MM.1S (cell line): ENCODE measurements around the gene MCEMP1.

Experiments
- DNase-seq: peaks from one replicate; pipeline ENCODE4 v3.0.0-alpha.2; 2015
- H2AFZ ChIP-seq: fragments of 300-600 bp; sonication (generic); 2 replicates; pipeline ENCODE4 v1.6.0; 2016; ENCODE audit warnings: antibody characterized with exemption, low read length
- H3F3A ChIP-seq: fragments of 300-600 bp; sonication (generic); 2 replicates; pipeline ENCODE4 v1.6.1; 2016; ENCODE audit warnings: mild to moderate bottlenecking, antibody characterized with exemption, low read length, moderate library complexity, mixed read lengths; ENCODE audit not compliant: insufficient read depth
- H3K27ac ChIP-seq: fragments of 300-600 bp; sonication (generic); 2 replicates; pipeline ENCODE4 v1.5.1; 2016; ENCODE audit warnings: mild to moderate bottlenecking, low read length
- H3K27me3 ChIP-seq: fragments of 300-600 bp; sonication (generic); replicated peaks from 2 replicates; pipeline ENCODE4 v1.6.0; 2016; ENCODE audit warnings: low read length; ENCODE audit not compliant: insufficient read depth
- H3K36me3 ChIP-seq: fragments of 300-600 bp; sonication (generic); replicated peaks from 2 replicates; pipeline ENCODE4 v1.6.1; 2016; ENCODE audit warnings: mild to moderate bottlenecking, low read length, mixed read lengths; ENCODE audit not compliant: insufficient read depth
- H3K4me1 ChIP-seq: fragments of 300-600 bp; sonication (generic); 2 replicates; pipeline ENCODE4 v1.6.1; 2016; ENCODE audit warnings: low read length, mixed read lengths
- H3K4me2 ChIP-seq: fragments of 300-600 bp; sonication (generic); 2 replicates; pipeline ENCODE4 v1.6.0; 2016; ENCODE audit warnings: low read depth, low read length
- H3K4me3 ChIP-seq: fragments of 300-600 bp; sonication (generic); 2 replicates; pipeline ENCODE4 v1.5.1; 2016; ENCODE audit warnings: low read length, mixed read lengths
- H3K79me2 ChIP-seq: fragments of 300-600 bp; sonication (generic); 2 replicates; pipeline ENCODE4 v1.6.1; 2016; ENCODE audit warnings: mixed run types, low read length, mixed read lengths
- H3K9ac ChIP-seq: fragments of 300-600 bp; sonication (generic); 2 replicates; pipeline ENCODE4 v1.6.1; 2016; ENCODE audit warnings: low read length, mixed read lengths
- H3K9me2 ChIP-seq: fragments of 300-600 bp; sonication (generic); replicated peaks from 2 replicates; pipeline ENCODE4 v1.6.1; 2016; ENCODE audit warnings: mild to moderate bottlenecking, low read length, mixed read lengths; ENCODE audit not compliant: insufficient read depth
- H3K9me3 ChIP-seq: fragments of 300-600 bp; sonication (generic); replicated peaks from 2 replicates; pipeline ENCODE4 v1.6.1; 2016; ENCODE audit warnings: mild to moderate bottlenecking, low read length, mixed read lengths; ENCODE audit not compliant: insufficient read depth
- H4K20me1 ChIP-seq: fragments of 300-600 bp; sonication (generic); 2 replicates; pipeline ENCODE4 v1.6.1; 2016; ENCODE audit warnings: mild to moderate bottlenecking, low read length, moderate library complexity, mixed read lengths; ENCODE audit not compliant: insufficient read depth
- CTCF ChIP-seq: fragments of 300-600 bp; sonication (generic); IDR thresholded peaks from 2 replicates; pipeline ENCODE4 v1.5.1; 2016; ENCODE audit warnings: antibody characterized with exemption, low read length, mixed read lengths
- EZH2 ChIP-seq: fragments of 300-600 bp; sonication (generic); optimal IDR thresholded peaks from 2 replicates; pipeline ENCODE3; 2017; ENCODE audit warnings: low read depth, mild to moderate bottlenecking, antibody characterized with exemption, low read length, mixed read lengths
- EZH2phosphoT487 ChIP-seq: fragments of 300-600 bp; sonication (generic); IDR thresholded peaks from 2 replicates; pipeline ENCODE4 v1.6.1; 2018; ENCODE audit warnings: antibody characterized with exemption, low read length

MCEMP1 gene

GRCh38 chr19:7698583-7698982 is 21.7 kb downstream of the MCEMP1 start:
- no peak overlapping the region for H3K4me2 ChIP-seq
- H4K20me1 ChIP-seq = no peaks in the 10 kb centered on the region
- no peaks in the 10 kb centered on the region for H3K9me3 ChIP-seq
- no peak overlapping the region for H3K4me3 ChIP-seq
- H3K27ac ChIP-seq = no peak overlapping the region
- no peak overlapping the region for H3K9ac ChIP-seq
- no peaks in the 10 kb centered on the region for H3K4me1 ChIP-seq
- no peaks in the 10 kb centered on the region for H3K36me3 ChIP-seq
- peaks cover 87% of the 10 kb centered on the region for H3K27me3 ChIP-seq
- no peaks in the 10 kb centered on the region for H3K79me2 ChIP-seq
- no peak overlapping the region for H2AFZ ChIP-seq
- no peak for DNase-seq
- TF ChIP-seq EZH2 (no peak), CTCF (no peak), EZH2phosphoT487 (no peak)
- no peaks in the 10 kb centered on the region for H3K9me2 ChIP-seq
- no peaks in the 10 kb centered on the region for H3F3A ChIP-seq

GRCh38 chr19:7699003-7699402 is 22.1 kb downstream of the MCEMP1 start:
- H2AFZ ChIP-seq = no peak overlapping the region

GRCh38 chr19:7699417-7700401 is 22.8 kb downstream of the MCEMP1 start:
- no peak for TF ChIP-seq EZH2
- no peak for TF ChIP-seq CTCF
- no peak for TF ChIP-seq EZH2phosphoT487
- Histone ChIP-seq H3K9ac (no peak overlapping the region), H3K36me3 (no peaks in the 10 kb centered on the region), H2AFZ (no peak overlapping the region), H3K79me2 (no peaks in the 10 kb centered on the region), H4K20me1 (no peaks in the 10 kb centered on the region), H3K4me2 (no peak overlapping the region), H3K27ac (no peak overlapping the region), H3K4me3 (no peak overlapping the region), H3K4me1 (no peaks in the 10 kb centered on the region), H3K27me3 (peaks cover 89% of the 10 kb centered on the region), H3K9me2 (no peaks in the 10 kb centered on the region), H3K9me3 (no peaks in the 10 kb centered on the region), H3F3A (no peaks in the 10 kb centered on the region)
- DNase-seq = no peak

More at GRCh38 chr19:7699003-7699402, 22.1 kb downstream of the MCEMP1 start:
- no peak overlapping the region for H3K4me3 ChIP-seq
- H3K9me2 ChIP-seq = no peaks in the 10 kb centered on the region
- no peak for DNase-seq
- no peaks in the 10 kb centered on the region for H3K9me3 ChIP-seq
- TF ChIP-seq EZH2 = no peak
- peaks cover 89% of the 10 kb centered on the region for H3K27me3 ChIP-seq
- no peaks in the 10 kb centered on the region for H3K79me2 ChIP-seq
- no peaks in the 10 kb centered on the region for H4K20me1 ChIP-seq
- H3F3A ChIP-seq = no peaks in the 10 kb centered on the region
- H3K9ac ChIP-seq = no peak overlapping the region
- no peak overlapping the region for H3K4me2 ChIP-seq
- H3K27ac ChIP-seq = no peak overlapping the region
- H3K4me1 ChIP-seq = no peaks in the 10 kb centered on the region
- no peaks in the 10 kb centered on the region for H3K36me3 ChIP-seq
